Nephron progenitor cell (in vitro differentiated cells): ENCODE data around the gene FZD4.
"Not testable (repeated sequence)": the region's sequence is repeated elsewhere in the genome, so short reads cannot be mapped to it uniquely, and the experiment has no call there.

ENCODE experiments used
- DNase-seq: peaks from one replicate; pipeline ENCODE4 v3.0.0; 2021
- H3K27ac Mint-ChIP-seq: 2 replicates; pipeline ENCODE4 v1.8.0; 2021; ENCODE audit warnings: mild to moderate bottlenecking, moderate library complexity, mixed read lengths
- H3K27me3 Mint-ChIP-seq: 2 replicates; pipeline ENCODE4 v1.8.0; 2021; ENCODE audit warnings: mild to moderate bottlenecking, low read depth, mixed read lengths; ENCODE audit not compliant: poor library complexity
- H3K36me3 Mint-ChIP-seq: 2 replicates; pipeline ENCODE4 v1.8.0; 2021; ENCODE audit warnings: low read depth, mixed read lengths
- H3K4me1 Mint-ChIP-seq: 2 replicates; pipeline ENCODE4 v1.8.0; 2021; ENCODE audit warnings: mixed read lengths
- H3K4me3 Mint-ChIP-seq: 2 replicates; pipeline ENCODE4 v1.8.0; 2021; ENCODE audit warnings: mild to moderate bottlenecking, moderate library complexity, mixed read lengths
- H3K9me3 Mint-ChIP-seq: 2 replicates; pipeline ENCODE4 v1.8.0; 2021; ENCODE audit warnings: mild to moderate bottlenecking, moderate library complexity, mixed read lengths
- TF ChIP-seq, protein P1 (sequence below): fragments of 200-600 bp; sonication (generic); IDR thresholded peaks from 2 replicates; pipeline ENCODE4 v1.5.0; 2021; ENCODE audit warnings: antibody characterized with exemption

Gene FZD4

DNA sequence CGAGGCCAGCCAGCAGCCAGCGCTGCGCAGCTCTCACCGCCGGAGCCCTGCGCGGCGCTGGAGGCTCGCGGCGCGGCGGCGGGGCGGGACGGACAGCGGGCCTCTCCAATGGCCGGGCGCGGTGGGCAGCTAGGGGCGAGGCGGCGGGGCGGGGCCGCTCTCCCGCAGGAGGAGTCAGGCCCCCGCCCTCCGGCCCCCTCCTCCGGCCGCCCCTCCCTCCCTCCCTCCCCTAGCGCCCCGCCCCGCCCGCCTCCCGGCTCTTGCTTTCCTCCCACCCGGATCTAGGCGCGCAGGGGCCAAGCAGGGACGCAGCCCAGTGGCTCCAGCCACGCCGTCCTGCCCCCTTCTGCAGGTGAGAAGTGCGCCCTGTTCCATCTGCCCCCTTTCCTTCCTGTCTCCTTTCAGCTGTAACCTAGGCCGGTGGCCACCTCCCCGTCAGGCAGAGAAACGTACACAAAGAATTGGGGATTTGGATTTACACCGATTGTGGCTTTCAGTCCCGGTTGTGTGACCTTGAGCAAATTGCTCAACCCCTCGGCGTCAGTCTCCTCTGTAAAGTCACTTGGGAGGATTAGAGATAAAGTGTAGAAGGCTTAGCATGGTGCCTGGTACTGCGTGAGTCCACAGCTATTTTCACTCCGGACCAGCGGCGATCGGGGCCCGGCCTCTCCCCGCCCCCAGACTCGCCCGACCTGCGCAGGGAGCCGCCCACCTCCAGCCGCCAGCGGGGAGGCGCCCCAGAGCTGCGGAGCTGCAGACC lies at the start of gene FZD4:
Gene FZD4 (minus strand): TSS at position 35 of the 760 bp plus-strand sequence. CDS start 310 bp downstream, outside the sequence.
- Mint-ChIP-seq H3K9me3 (peaks cover 8% of the 10 kb centered on the region), H3K27me3 (peaks cover 14% of the 10 kb centered on the region), H3K4me3 (peak within 1 kb of the TSS; percentile 95), H3K27ac (peak within 1 kb of the TSS; percentile 95), H3K4me1 (peaks cover 76% of the 10 kb centered on the region), H3K36me3 (peaks cover 25% of the 10 kb centered on the region)
- TF ChIP-seq, protein P1, sequence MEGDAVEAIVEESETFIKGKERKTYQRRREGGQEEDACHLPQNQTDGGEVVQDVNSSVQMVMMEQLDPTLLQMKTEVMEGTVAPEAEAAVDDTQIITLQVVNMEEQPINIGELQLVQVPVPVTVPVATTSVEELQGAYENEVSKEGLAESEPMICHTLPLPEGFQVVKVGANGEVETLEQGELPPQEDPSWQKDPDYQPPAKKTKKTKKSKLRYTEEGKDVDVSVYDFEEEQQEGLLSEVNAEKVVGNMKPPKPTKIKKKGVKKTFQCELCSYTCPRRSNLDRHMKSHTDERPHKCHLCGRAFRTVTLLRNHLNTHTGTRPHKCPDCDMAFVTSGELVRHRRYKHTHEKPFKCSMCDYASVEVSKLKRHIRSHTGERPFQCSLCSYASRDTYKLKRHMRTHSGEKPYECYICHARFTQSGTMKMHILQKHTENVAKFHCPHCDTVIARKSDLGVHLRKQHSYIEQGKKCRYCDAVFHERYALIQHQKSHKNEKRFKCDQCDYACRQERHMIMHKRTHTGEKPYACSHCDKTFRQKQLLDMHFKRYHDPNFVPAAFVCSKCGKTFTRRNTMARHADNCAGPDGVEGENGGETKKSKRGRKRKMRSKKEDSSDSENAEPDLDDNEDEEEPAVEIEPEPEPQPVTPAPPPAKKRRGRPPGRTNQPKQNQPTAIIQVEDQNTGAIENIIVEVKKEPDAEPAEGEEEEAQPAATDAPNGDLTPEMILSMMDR: no peak
- DNase-seq: peak; percentile 94

DNA sequence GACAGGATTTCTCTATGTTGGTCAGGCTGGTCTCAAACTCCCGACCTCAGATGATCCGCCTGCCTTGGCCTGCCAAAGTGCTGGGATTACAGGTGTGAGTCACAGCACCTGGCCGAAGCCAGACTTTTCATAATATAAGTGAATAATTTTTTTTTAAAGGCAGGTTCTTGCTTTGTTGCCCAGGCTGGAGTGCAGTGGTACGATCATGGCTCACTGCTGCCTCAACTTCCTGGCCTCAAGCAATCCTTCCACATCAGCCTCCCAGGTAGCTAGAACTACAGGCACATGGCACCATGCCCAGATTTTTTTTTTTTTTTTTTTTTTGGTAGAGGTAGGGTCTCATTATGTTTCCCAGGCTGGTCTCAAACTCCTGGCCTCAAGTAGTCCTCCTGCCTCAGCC lies 49.1 kb upstream of the FZD4 start:
- not testable (repeated sequence) for H3K9me3 Mint-ChIP-seq

DNA sequence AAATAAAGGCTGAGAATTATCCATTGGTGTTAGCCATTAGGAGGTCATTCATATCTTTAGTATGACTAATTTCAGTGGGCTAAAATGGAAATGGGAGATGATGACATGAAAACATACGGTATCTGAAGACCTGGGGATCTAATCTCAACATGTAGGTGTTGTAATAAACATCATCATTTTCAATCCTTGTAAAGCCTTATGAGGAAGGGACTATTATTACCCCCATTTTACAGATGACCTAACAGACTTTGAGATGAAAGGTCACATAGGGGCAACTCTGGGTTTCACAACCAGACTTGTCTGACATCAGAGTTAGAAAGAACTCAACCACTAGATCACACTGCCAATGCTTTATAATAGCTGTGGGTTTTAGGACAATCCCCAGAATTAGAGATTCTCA lies 47.7 kb upstream of the FZD4 start:
- H3K4me3 Mint-ChIP-seq: no peak overlapping the region
- DNase-seq: no peak
- no peak overlapping the region for H3K27ac Mint-ChIP-seq
- TF ChIP-seq, protein P1: no peak
- H3K4me1 Mint-ChIP-seq: peaks cover 16% of the 10 kb centered on the region
- H3K36me3 Mint-ChIP-seq: no peaks in the 10 kb centered on the region
- no peaks in the 10 kb centered on the region for H3K27me3 Mint-ChIP-seq
- H3K9me3 Mint-ChIP-seq: no peaks in the 10 kb centered on the region

More for the DNA sequence above, 49.1 kb upstream of the FZD4 start:
- not testable (repeated sequence) for H3K36me3 Mint-ChIP-seq, H3K27me3 Mint-ChIP-seq, H3K27ac Mint-ChIP-seq, H3K4me3 Mint-ChIP-seq, DNase-seq
- peaks cover 13% of the 10 kb centered on the region for H3K4me1 Mint-ChIP-seq

DNA sequence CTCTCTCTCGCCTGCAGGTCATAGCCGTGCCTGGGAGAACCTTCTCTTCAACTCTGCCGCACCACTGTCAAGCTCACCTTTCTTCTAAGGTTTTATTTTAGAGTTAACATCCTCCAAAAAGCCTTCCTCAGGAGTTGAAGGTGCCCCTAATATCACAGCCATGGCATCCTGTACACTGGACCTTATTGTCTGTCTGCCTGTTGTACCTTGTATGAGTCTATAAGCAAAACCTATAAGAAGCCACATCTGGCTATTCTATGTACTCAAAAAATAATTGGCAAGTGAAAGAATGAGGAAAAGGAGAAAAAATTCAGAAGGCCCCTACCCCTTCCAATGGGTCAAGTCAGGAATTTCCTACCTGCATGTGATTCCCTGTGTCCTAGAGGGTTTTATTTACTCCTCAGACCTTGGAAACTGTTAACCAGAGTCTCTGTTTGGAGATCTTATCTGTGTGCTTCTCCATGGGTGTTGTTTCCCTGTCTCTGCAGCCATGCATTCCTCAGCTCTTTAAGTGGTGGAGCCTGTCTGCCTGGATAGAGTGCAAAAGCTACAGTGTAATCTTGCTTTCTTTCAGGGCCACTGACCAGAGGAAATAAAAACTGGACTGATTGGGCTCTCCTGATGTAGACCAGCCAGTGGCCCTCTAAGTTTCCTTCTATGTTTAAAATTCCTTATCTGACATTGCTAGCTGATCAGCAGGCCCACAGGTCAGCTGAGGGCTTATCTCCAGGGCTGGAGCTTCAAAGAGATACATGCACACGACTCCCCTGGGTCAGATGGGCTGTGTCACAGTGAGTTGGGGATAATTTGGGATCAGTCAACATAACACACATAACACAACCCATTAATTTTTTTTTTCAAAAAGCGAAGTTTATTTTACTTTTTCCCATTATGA lies 44.9 kb upstream of the FZD4 start:
- peaks cover 16% of the 10 kb centered on the region for H3K4me1 Mint-ChIP-seq
- no peak for DNase-seq
- no peak overlapping the region for H3K4me3 Mint-ChIP-seq
- no peaks in the 10 kb centered on the region for H3K36me3 Mint-ChIP-seq
- peak overlapping the region; percentile 15 for H3K27ac Mint-ChIP-seq
- TF ChIP-seq, protein P1: no peak
- no peaks in the 10 kb centered on the region for H3K27me3 Mint-ChIP-seq
- no peaks in the 10 kb centered on the region for H3K9me3 Mint-ChIP-seq

DNA sequence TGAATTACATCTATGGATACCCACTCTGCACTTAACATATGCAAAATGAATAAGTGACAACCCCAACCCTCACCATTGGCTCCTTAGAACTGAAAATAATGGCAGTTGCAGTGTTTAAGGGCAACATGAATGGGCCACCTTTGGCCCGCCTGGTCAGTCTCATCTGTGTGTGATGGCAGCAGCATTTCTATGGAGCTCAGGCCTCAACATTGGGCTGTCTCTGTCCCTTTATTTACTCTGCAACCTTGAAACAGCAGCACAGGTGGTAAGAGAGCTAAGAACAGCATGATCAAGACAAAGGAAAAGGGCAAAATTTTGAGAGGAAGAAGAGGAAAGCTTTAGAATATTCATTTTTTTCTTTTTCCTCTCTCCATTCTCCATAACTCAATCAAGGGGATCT lies 44.2 kb upstream of the FZD4 start:
- Mint-ChIP-seq H3K27ac (no peak overlapping the region), H3K4me1 (peaks cover 16% of the 10 kb centered on the region), H3K9me3 (no peaks in the 10 kb centered on the region), H3K36me3 (no peaks in the 10 kb centered on the region), H3K27me3 (no peaks in the 10 kb centered on the region), H3K4me3 (no peak overlapping the region)
- no peak for DNase-seq
- TF ChIP-seq, protein P1: no peak

DNA sequence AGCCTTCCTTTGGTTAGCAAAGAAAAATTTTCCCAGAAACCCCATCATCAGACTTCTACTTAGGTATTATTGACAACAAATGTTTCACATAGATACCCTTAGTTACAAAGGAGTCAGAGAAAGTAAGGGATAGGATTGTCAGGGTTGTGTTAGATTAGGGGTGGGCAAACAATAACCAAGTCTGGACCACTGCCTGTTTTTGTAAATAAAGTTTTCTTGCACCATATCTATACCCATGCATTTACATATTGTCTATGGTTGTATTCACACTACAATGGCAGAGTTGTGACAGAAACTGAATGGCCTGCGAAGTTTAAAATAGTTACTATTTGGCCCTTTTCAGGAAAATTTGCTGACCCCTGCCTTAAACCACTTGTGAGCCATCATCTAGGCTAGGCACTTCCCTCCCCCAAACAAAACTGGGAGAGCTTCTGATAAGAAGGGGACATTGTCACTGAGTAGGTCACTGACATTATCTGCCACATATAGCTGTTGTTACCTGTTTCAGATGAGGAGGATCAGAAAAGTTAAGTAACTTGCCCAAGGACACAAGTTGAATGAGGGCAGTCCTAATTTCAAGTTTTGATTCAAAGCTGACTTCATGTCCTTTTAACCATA lies 41.9 kb upstream of the FZD4 start:
- DNase-seq: no peak
- Mint-ChIP-seq H3K4me1 (peaks cover 16% of the 10 kb centered on the region), H3K27me3 (peaks cover 4% of the 10 kb centered on the region), H3K27ac (no peak overlapping the region), H3K4me3 (no peak overlapping the region), H3K9me3 (no peaks in the 10 kb centered on the region), H3K36me3 (no peaks in the 10 kb centered on the region)
- TF ChIP-seq, protein P1: no peak
